Measurements from ENCODE around the gene HS3ST2. TPM values are rescaled to one million over a fixed set of nuclear protein-coding genes. Genes with fewer than 3 reads are reported as not detected.

HS3ST2 gene
- total RNA-seq, 1 donor from 2014 or later, result not detected

- DNase-seq (ENCODE audit: low read depth), result no peak
- no peak for TF ChIP-seq CTCF (conservative IDR thresholded peaks at IDR 0.05; ENCODE audit: low read depth, low read length)
- no peak overlapping the region for H3K4me3 ChIP-seq (ENCODE audit: low read depth, low read length)
Observed at GRCh38 chr16:22781480-22781879, 32.5 kb upstream of the HS3ST2 start.

GRCh38 chr16:22782314-22782713, 31.6 kb upstream of the HS3ST2 start:
- no peak for DNase-seq (ENCODE audit: low read depth)
- no peak for TF ChIP-seq CTCF (conservative IDR thresholded peaks at IDR 0.05; ENCODE audit: low read depth, low read length)
- H3K4me3 ChIP-seq (ENCODE audit: low read depth, low read length), result no peak overlapping the region

- H3K4me3 ChIP-seq (ENCODE audit: low read depth, low read length), result no peak overlapping the region
- DNase-seq (ENCODE audit: low read depth), result no peak
- TF ChIP-seq CTCF (conservative IDR thresholded peaks at IDR 0.05; ENCODE audit: low read depth, low read length), result no peak
Observed at GRCh38 chr16:22784690-22785214, 29.2 kb upstream of the HS3ST2 start.

- no peak overlapping the region for H3K4me3 ChIP-seq (ENCODE audit: low read depth, low read length)
- no peak for TF ChIP-seq CTCF (conservative IDR thresholded peaks at IDR 0.05; ENCODE audit: low read depth, low read length)
- no peak for DNase-seq (ENCODE audit: low read depth)
Observed at GRCh38 chr16:22785552-22785951, 28.4 kb upstream of the HS3ST2 start.

GRCh38 chr16:22786284-22786683, 27.7 kb upstream of the HS3ST2 start:
- no peak overlapping the region for H3K4me3 ChIP-seq (ENCODE audit: low read depth, low read length)
- DNase-seq (ENCODE audit: low read depth), result no peak
- TF ChIP-seq CTCF (conservative IDR thresholded peaks at IDR 0.05; ENCODE audit: low read depth, low read length), result no peak

- H3K4me3 ChIP-seq (ENCODE audit: low read depth, low read length), result no peak overlapping the region
- no peak for DNase-seq (ENCODE audit: low read depth)
- TF ChIP-seq CTCF (conservative IDR thresholded peaks at IDR 0.05; ENCODE audit: low read depth, low read length), result no peak
Observed at GRCh38 chr16:22786691-22787090, 27.3 kb upstream of the HS3ST2 start.

- DNase-seq (ENCODE audit: low read depth), result no peak
- H3K4me3 ChIP-seq (ENCODE audit: low read depth, low read length), result no peak overlapping the region
Observed at GRCh38 chr16:22787466-22788192, 26.3 kb upstream of the HS3ST2 start.

More at GRCh38 chr16:22787466-22788192, 26.3 kb upstream of the HS3ST2 start:
- TF ChIP-seq CTCF (conservative IDR thresholded peaks at IDR 0.05; ENCODE audit: low read depth, low read length), result no peak

Measured in epithelial cell of proximal tubule (primary cell).